GM10248 (cell line): ENCODE measurements around the gene HECTD3.

ENCODE experiments used
- CTCF ChIA-PET: fragments of 300-600 bp; sonication (Branson Sonifier 250); formaldehyde crosslinking; extraction: SDS; loops from one replicate; lab custom pipeline; 2021; ENCODE audit warnings: antibody characterized with exemption; lab: Yijun Ruan, JAX
- POLR2A ChIA-PET: fragments of 350-650 bp; sonication (Branson Sonifier 250); formaldehyde crosslinking; extraction: SDS; loops from one replicate; lab custom pipeline; 2020; ENCODE audit warnings: antibody characterized with exemption; lab: Yijun Ruan, JAX
- DNase-seq: peaks from one replicate; pipeline ENCODE4 v3.0.0; 2012; ENCODE audit errors: extremely low spot score
- TF ChIP-seq, protein P1 (sequence below): IDR thresholded peaks from 2 replicates; pipeline ENCODE4 v1.5.1; 2012; ENCODE audit warnings: mild to moderate bottlenecking, low read depth; ENCODE audit errors: extremely low read depth, missing control alignments, control extremely low read depth

Gene HECTD3

DNA sequence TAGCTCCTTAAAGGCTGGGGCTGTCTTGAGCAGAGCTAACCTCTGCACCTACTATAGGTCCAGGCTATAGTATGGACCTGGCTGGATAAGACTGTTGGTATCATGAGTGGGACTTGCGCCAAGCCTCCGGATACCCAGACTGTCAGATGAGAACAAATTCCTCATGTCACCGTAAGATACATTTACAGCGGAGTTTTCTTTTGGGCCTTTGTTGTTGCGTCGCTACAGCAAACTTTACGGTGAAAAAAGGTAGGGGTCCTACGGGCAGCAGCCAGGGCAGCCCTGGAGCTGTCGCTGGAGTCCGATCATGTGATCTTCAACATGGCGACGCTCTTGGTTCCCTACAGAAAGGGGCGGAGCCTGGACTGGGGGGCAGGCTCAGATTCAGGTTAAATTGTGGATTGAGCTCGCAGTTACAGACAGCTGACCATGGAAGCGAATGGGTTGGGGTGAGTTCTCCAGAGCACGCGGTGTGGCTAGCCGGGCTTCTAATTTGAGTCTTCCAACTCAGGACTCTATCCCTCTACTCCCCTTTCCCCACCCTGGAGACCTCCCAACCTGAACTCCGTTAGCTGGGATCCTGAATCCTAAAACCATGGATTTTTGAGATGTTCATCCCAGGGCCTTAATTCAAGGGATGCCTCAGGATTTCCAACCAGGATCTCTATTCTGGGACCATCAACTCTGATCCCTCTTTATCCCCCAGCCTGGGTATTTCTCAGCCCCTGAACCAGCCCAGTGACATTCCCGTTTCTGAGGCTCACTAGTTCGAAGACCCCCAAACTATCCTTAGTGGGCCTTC lies 914 bp upstream of the HECTD3 start, which contains the start of gene UROD:
Gene UROD (plus strand): TSS at position 418 of the 802 bp plus-strand sequence. CDS start 12 bp downstream, at position 430.
- ChIA-PET POLR2A (interaction anchor here (0.8 to 2.8 kb wide), 6 partner anchors 26 to 509 kb away, joined by 3 to 24 read pairs (median 8); partner anchors contain the start of genes EIF2B3 and PRDX1), CTCF (interaction anchor here (0.7 to 11.4 kb wide), 23 partner anchors 9 to 479 kb away, joined by 3 to 188 read pairs (median 5); partner anchors contain the start of genes BTBD19, MUTYH, TESK2 and TOE1)
- TF ChIP-seq, protein P1, sequence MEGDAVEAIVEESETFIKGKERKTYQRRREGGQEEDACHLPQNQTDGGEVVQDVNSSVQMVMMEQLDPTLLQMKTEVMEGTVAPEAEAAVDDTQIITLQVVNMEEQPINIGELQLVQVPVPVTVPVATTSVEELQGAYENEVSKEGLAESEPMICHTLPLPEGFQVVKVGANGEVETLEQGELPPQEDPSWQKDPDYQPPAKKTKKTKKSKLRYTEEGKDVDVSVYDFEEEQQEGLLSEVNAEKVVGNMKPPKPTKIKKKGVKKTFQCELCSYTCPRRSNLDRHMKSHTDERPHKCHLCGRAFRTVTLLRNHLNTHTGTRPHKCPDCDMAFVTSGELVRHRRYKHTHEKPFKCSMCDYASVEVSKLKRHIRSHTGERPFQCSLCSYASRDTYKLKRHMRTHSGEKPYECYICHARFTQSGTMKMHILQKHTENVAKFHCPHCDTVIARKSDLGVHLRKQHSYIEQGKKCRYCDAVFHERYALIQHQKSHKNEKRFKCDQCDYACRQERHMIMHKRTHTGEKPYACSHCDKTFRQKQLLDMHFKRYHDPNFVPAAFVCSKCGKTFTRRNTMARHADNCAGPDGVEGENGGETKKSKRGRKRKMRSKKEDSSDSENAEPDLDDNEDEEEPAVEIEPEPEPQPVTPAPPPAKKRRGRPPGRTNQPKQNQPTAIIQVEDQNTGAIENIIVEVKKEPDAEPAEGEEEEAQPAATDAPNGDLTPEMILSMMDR: no peak
- DNase-seq: peak; percentile 95

DNA sequence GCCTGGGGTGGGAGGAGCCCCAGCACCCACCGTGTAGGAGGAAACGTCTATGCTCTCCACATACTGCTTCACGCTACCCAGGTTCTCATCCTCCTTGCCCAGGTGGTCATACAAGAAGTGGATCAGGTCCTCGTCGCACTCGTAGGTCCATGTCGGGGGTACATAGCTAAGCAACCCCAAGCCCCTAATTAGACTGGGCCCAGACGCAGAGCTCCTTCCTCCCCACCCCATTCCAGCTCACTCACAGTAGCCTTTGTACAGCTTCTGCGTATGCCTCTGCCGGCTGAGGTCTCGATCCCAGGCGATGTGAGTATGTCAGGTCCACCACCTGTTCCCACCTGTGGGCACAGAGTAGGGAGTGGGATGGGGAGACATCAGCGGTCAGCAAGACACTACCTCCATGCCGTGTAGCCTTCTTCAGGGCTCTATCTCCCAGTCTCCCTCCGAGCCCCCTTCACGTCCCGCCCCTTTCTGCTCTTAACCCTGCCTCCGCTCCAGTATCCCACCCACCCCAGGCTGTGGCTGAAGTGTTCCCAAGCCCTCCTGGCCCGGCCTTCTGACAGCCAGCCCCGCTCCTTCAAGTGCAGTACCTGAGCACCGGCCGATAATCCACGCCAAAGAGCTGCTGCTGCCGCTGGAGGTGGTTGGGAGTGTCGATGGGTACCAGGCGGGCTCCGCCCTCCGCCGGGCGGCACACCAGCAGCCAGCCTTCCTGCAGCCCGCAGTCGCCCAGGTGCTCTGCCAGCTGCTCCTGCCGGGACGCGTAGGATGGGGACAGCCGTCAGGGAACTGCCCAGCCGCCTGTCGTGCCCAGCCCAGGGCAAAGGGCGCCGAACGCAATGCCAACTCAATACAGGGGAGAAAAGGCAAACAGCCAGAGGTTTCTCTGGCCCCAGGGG lies 919 bp downstream of the HECTD3 start:
- CTCF ChIA-PET: interaction anchor here (0.7 to 11.4 kb wide), 18 partner anchors 11 to 481 kb away, joined by 3 to 188 read pairs (median 4); partner anchors contain the start of genes BTBD19, PLK3, RNU5D-1 and TESK2
- no peak for DNase-seq

DNA sequence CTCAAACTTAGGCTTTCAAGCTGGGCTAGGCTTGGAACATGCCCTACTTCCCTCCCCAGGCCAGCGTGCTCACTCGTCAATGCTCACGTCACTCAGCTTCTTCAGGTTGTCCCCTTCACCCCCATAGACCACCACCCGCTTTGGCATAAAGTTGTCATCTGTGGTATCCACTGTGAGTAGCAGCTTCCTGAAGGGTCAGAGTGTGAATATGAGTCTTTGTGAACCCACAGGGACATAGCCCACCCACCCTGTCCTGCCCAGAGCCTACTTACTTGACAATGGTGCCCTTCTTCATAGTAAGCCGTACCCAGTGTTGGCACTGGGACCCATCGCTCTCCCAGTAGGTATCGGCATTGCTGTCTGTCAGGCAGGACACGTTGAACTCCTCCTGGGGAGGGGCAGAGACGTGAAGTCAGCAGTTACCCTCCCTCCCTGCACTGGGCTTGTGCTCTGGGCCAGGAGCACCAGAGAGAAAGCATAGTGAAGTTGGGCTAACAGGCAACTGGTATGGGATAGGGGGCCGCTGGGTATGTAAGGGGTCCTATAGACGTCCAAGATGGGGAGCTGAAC lies 1.7 kb downstream of the HECTD3 start:
- TF ChIP-seq, protein P1: no peak
- no peak for DNase-seq
- ChIA-PET CTCF (interaction anchor here (1.3 to 11.4 kb wide), 4 partner anchors 21 to 482 kb away, joined by 3 to 188 read pairs (median 63); partner anchors contain the start of gene TESK2), POLR2A (no interaction called here)

More for the DNA sequence above, 919 bp downstream of the HECTD3 start:
- POLR2A ChIA-PET: interaction anchor here (0.6 to 2.8 kb wide), 7 partner anchors 8 to 575 kb away, joined by 3 to 24 read pairs (median 6); partner anchors contain the start of genes PLK3, PRDX1 and RNU5D-1
- TF ChIP-seq, protein P1: no peak

DNA sequence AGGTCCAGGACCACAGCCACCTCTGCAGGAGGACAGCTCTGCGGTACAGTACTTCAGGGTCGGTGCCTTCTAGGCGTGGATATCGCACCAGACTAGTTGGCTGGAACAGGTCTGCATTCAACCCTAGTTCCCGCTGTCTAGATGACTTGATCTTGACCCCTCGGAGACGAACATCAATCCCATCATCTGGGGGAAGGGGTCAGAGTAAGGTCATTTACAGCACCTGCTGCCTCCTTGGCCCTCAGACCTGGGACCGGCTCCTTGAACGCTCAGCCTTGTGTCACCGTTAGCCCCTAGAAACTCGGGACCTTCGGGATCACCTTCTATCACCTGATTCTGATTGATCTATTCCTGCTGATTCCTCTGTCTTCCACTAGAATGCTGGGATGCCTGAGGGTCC lies 2.6 kb downstream of the HECTD3 start:
- ChIA-PET POLR2A (no interaction called here), CTCF (interaction anchor here (1.3 to 6.5 kb wide), 4 partner anchors 10 to 292 kb away, joined by 3 to 188 read pairs (median 14); no protein-coding TSS in a partner anchor)
- no peak for DNase-seq
- TF ChIP-seq, protein P1: no peak

DNA sequence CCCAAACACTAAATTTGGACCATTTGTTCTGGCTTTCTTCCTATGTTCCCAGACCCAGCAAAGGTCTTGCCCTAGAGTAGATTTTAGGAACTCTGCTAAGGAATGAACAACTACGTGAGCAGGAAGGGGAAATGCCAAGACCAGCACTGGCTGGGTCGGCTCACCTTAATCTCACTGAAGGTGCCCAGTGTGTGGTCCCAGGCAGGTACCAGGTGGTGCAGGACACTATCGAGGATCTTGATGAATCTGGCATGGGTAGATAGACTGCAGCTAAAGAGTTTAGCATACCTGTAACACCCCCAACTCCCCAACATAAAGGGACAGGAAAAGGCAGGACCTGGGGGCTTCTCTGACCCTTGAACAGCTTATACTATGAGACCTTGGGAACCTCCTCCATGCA lies 3.0 kb downstream of the HECTD3 start:
- ChIA-PET POLR2A (no interaction called here), CTCF (interaction anchor here (1.3 to 4.7 kb wide), 3 partner anchors 11 to 217 kb away, joined by 3 to 23 read pairs (median 5); no protein-coding TSS in a partner anchor)
- TF ChIP-seq, protein P1: no peak

More for the DNA sequence above, 3.0 kb downstream of the HECTD3 start:
- DNase-seq: no peak
